ENCODE measurements around the gene TMEM242.

GRCh38 chr6:157292202-157292601 is 31.1 kb downstream of the TMEM242 start:
- TF ChIP-seq CTCF (IDR thresholded peaks at IDR 0.05), result no peak
- no peak for TF ChIP-seq POLR2A (IDR thresholded peaks at IDR 0.05)
- no peak for TF ChIP-seq EP300 (IDR thresholded peaks at IDR 0.05)
- no peak for TF ChIP-seq POLR2AphosphoS5 (IDR thresholded peaks at IDR 0.05)
